PC-3 (cell line): ENCODE data around the gene DNAAF1.

Experiments used
- EZH2phosphoT487 ChIP-seq: fragments of 300-600 bp; sonication (generic); IDR thresholded peaks from 2 replicates; pipeline ENCODE4 v1.6.1; 2018; ENCODE audit warnings: mild to moderate bottlenecking, antibody characterized with exemption, low read length, borderline replicate concordance
- TF ChIP-seq, protein P1 (sequence below): fragments of 300-600 bp; sonication (generic); conservative IDR thresholded peaks from 2 replicates; pipeline ENCODE4 v1.5.1; 2017; ENCODE audit warnings: antibody characterized with exemption, low read depth, mild to moderate bottlenecking, low read length

DNA sequence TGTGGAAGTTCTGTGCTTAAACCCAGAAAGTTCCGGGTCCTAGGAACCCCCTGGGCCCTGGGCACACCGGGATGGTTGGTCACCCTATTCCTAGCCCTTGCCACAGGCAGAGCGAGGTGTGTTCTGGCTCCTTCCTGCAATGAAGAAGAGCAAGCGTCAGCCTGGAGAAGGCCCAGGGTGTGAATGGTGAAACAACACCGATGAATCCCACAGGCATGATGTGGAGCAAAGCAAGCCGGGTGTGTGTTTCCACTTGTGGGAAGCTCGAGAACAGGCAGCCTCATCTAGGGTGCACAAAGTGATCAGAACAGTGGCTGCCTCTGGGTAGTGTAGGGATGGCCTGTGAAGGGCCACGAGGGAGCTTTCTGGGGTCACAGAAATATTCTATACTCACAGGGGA is 80.9 kb downstream of the DNAAF1 start:
- TF ChIP-seq, protein P1, sequence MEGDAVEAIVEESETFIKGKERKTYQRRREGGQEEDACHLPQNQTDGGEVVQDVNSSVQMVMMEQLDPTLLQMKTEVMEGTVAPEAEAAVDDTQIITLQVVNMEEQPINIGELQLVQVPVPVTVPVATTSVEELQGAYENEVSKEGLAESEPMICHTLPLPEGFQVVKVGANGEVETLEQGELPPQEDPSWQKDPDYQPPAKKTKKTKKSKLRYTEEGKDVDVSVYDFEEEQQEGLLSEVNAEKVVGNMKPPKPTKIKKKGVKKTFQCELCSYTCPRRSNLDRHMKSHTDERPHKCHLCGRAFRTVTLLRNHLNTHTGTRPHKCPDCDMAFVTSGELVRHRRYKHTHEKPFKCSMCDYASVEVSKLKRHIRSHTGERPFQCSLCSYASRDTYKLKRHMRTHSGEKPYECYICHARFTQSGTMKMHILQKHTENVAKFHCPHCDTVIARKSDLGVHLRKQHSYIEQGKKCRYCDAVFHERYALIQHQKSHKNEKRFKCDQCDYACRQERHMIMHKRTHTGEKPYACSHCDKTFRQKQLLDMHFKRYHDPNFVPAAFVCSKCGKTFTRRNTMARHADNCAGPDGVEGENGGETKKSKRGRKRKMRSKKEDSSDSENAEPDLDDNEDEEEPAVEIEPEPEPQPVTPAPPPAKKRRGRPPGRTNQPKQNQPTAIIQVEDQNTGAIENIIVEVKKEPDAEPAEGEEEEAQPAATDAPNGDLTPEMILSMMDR, result no peak
- no peak for TF ChIP-seq EZH2phosphoT487
